ENCODE results near the gene MDGA2.
"Not testable (repeated sequence)": the region's sequence is repeated elsewhere in the genome, so short reads cannot be mapped to it uniquely, and the experiment has no call there.

MDGA2 gene

GRCh38 chr14:47675466-47676314, at the start of gene MDGA2:
Gene MDGA2, minus strand, starts transcription at chr14:47675605.
- no peak for DNase-seq

- no peak for DNase-seq
Observed at GRCh38 chr14:47722929-47723693, 47.7 kb upstream of the MDGA2 start.

- DNase-seq, result no peak
Observed at GRCh38 chr14:47720281-47720680, 44.9 kb upstream of the MDGA2 start.

- DNase-seq, result no peak
Observed at GRCh38 chr14:47715330-47715729, 39.9 kb upstream of the MDGA2 start.

GRCh38 chr14:47710581-47710980, 35.2 kb upstream of the MDGA2 start:
- DNase-seq, result no peak

GRCh38 chr14:47705683-47706082, 30.3 kb upstream of the MDGA2 start:
- no peak for DNase-seq

- DNase-seq, result no peak
Observed at GRCh38 chr14:47691829-47692228, 16.4 kb upstream of the MDGA2 start.

GRCh38 chr14:47678993-47679392, 3.6 kb upstream of the MDGA2 start:
- DNase-seq, result no peak

GRCh38 chr14:47678157-47678556, 2.8 kb upstream of the MDGA2 start:
- DNase-seq, result no peak

GRCh38 chr14:47676315-47676617, 861 bp upstream of the MDGA2 start:
- DNase-seq, result no peak

- DNase-seq, result no peak
Observed at GRCh38 chr14:47674543-47675465, 601 bp downstream of the MDGA2 start.

- no peak for DNase-seq
Observed at GRCh38 chr14:47674148-47674542, 1.3 kb downstream of the MDGA2 start.

- DNase-seq, result no peak
Observed at GRCh38 chr14:47665337-47666134, 9.9 kb downstream of the MDGA2 start.

- DNase-seq, result no peak
Observed at GRCh38 chr14:47662466-47662865, 12.9 kb downstream of the MDGA2 start.

GRCh38 chr14:47660158-47660557, 15.2 kb downstream of the MDGA2 start:
- DNase-seq, result no peak

- DNase-seq, result no peak
Observed at GRCh38 chr14:47658041-47658440, 17.4 kb downstream of the MDGA2 start.

- no peak for DNase-seq
Observed at GRCh38 chr14:47657143-47657542, 18.3 kb downstream of the MDGA2 start.

- no peak for DNase-seq
Observed at GRCh38 chr14:47651337-47651736, 24.1 kb downstream of the MDGA2 start.

- DNase-seq, result no peak
Observed at GRCh38 chr14:47637753-47638152, 37.7 kb downstream of the MDGA2 start.

- DNase-seq, result no peak
Observed at GRCh38 chr14:47626151-47627035, 49.0 kb downstream of the MDGA2 start.

- not testable (repeated sequence) for DNase-seq
Observed at GRCh38 chr14:47624126-47624525, 51.3 kb downstream of the MDGA2 start.

Measured in activated gamma-delta T cell treated with Interleukin-2 at 50 U/mL for 16 hours (primary cell).